GM19351 (cell line): ENCODE results near the gene ADAM10.

Experiments
- ATAC-seq: cut with Tn5 transposase; IDR thresholded peaks from one replicate; pipeline ENCODE4 v1.9.1; 2021; ENCODE audit warnings: mild to moderate bottlenecking, moderate library complexity; ENCODE audit not compliant: unreplicated experiment

ADAM10 gene

DNA sequence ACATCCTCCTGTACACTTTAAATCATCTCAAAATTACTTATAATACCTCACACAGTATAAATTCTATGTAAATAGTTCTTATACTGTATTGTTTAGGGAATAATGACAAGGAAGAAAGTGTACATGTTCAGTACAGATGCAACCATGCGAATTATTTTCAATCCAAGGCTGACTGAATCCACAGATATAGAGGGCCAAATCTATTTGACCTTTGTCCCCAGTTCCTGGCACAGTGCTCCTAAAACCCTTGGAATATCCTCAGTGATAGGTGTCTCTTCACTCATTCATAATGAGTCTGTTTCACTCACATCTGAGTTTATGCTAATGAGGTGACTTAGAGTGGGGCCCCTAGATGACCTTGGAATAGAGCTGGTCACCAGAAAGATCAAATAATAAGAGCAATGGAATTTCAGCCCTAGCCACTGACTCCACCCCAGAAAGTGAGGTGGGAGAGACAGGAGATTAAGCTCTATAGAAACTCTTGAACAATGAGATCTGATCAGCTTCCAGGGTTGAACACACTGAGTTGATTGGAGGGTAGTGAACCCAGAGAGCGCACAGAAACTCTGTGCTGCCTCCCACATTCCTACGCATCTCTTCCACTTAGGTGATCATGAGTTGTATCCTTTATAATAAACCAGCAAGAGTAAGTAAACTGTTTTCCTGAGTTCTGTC lies 65.3 kb downstream of the ADAM10 start:
- no peak for ATAC-seq

DNA sequence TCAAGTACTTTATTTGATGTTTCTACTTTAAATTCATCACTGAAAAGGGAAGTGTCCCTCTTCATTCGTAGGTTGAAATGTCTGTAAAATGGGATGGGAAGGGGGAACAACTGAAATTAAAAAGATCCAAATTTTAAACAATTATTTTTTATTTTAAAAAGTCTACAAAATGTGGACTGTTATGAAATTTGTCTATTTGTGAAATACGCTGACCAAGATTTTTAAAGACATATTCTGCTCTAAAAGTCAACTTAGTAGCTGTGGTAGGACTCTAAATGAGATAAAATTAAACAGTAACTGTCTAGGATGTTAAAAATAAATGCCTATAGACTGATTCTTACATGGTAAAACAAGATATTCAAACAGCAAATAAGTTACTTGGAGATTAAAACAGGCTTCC lies 67.3 kb downstream of the ADAM10 start:
- no peak for ATAC-seq

GRCh38 chr15:58678683-58679082 lies 70.8 kb downstream of the ADAM10 start:
- no peak for ATAC-seq

DNA sequence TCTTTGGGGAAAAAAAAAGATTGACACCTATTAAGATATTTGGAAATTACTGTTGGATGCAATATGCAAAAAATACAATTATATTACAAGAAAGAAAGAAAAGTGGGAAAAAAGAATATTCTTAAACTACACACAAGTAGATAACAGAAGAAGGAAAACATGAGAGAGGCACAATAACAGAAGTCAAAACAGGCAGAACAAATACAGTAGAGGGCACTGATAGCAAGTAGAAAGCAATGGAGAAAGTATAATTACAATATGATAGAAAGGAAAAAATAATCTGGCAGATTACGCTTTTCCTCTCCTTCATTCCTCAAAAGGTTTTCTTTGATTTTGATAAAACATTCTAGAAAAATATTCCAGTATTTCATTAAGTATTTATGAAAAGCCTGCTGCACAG lies 72.1 kb downstream of the ADAM10 start:
- ATAC-seq = no peak

- no peak for ATAC-seq
Measured at GRCh38 chr15:58676766-58677165, 72.7 kb downstream of the ADAM10 start.

GRCh38 chr15:58671186-58671585 lies 78.3 kb downstream of the ADAM10 start:
- ATAC-seq = no peak

GRCh38 chr15:58669108-58669507 lies 80.4 kb downstream of the ADAM10 start:
- ATAC-seq = no peak

DNA sequence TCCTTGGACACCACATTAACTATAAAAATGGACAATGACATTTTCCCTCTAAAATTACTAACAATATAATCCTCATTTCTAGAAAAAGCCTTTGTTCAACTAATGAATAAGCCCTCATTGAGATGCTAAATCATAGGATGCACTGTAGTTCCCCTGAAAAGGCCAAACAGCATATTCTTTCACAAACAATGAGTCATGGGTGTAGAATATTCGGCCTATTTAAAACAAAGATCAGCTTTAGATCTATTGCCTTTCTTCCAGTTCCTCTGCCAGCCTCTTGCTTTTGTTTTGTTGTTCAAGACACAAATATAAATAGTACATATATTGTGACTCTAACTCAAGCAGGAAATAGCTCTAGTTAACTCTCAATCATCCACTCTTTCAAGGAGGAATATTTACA lies 82.5 kb downstream of the ADAM10 start:
- ATAC-seq = no peak

DNA sequence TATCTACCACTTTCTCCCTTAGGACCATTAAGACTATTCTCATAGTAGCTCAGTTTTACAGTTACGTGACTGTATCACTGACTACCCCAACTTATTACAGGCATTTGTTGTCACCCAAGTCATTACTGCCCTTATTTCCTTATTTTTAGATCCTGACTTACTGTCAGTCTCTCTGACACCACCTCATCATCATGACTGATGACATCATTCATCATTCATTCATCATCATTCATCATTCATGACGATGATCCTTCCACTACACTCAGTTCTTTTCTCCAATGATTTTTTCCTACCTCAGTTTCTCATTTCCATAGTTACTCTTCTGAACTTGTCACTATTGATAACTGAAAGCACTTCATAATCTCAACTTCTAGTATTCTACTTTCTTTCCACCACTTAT lies 83.8 kb downstream of the ADAM10 start:
- ATAC-seq = no peak

- ATAC-seq = no peak
Measured at GRCh38 chr15:58650102-58650501, 99.4 kb downstream of the ADAM10 start.

GRCh38 chr15:58649175-58649574 lies 100.3 kb downstream of the ADAM10 start:
- no peak for ATAC-seq

GRCh38 chr15:58643996-58644395 lies 105.5 kb downstream of the ADAM10 start:
- ATAC-seq = no peak

- ATAC-seq = no peak
Measured at GRCh38 chr15:58641660-58642059, 107.8 kb downstream of the ADAM10 start.

- no peak for ATAC-seq
Measured at GRCh38 chr15:58639992-58640391, 109.5 kb downstream of the ADAM10 start.

GRCh38 chr15:58639002-58639756 lies 110.3 kb downstream of the ADAM10 start:
- no peak for ATAC-seq

DNA sequence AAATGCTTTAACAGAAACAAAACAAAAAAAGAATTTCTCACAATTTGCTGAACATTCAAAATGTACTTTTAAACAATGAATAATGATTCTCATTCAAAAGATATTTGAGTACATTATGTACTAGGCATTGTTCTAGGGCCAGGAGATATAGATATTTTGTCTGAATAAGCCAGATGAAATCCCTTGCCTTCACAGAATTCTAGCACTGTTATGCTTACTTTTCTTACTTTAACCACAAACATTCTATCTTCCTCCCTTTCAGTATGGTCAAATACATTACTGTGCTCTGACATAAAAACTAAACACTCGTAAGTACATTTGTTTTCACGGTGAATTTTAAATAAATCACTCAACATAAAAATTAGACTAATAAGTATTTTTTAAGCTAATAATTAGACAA lies 116.7 kb downstream of the ADAM10 start:
- no peak for ATAC-seq

DNA sequence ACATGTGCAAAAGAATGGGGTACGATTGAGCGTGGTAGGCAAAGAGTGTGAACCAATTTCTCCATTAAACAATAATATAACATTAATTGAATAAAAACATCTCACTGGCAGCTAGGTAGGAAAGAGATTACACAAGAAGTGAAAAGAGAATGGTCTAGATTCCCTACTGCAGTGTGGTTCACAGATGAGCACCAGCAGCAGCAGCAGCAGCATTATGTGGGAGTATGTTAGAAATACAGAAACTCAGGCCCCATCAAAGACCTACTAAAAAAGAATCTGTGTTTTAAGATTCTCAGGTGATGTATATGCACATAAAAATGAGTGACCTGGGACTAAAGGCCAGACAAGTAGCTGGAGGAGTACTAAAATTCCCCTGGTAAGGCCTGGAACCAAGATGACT lies 118.2 kb downstream of the ADAM10 start:
- ATAC-seq = no peak

- ATAC-seq = no peak
Measured at GRCh38 chr15:58629625-58630024, 119.9 kb downstream of the ADAM10 start.

- no peak for ATAC-seq
Measured at GRCh38 chr15:58628206-58628947, 121.1 kb downstream of the ADAM10 start.

- ATAC-seq = no peak
Measured at GRCh38 chr15:58627701-58628100, 121.8 kb downstream of the ADAM10 start.

- ATAC-seq = no peak
Measured at GRCh38 chr15:58627046-58627445, 122.5 kb downstream of the ADAM10 start.

GRCh38 chr15:58626378-58626777 lies 123.1 kb downstream of the ADAM10 start:
- no peak for ATAC-seq
